Prostate gland (tissue), 2 donors: Measurements from ENCODE around the gene ITGA11.

Source experiments
- POLR2AphosphoS5 ChIP-seq: sonication (generic); formaldehyde crosslinking; IDR thresholded peaks from one replicate; pipeline ENCODE4 v1.6.1; 2017; ENCODE audit warnings: antibody characterized with exemption
- TF ChIP-seq, protein P1 (sequence below), 4 experiments: fragments of 200-600 bp in 2 of 4; fragments of 450-650 bp in 2 of 4; sonication (generic) in 2 of 4; IDR thresholded peaks; 1 replicate in 3 of 4; 2 replicates in 1 of 4; pipeline ENCODE4 v1.5.1; 2016 to 2019; ENCODE audit warnings: antibody characterized with exemption in 4 of 4, mild to moderate bottlenecking in 2 of 4, moderate library complexity in 2 of 4

GRCh38 chr15:68316061-68316804 lies 115.7 kb downstream of the ITGA11 start:
- TF ChIP-seq, protein P1, sequence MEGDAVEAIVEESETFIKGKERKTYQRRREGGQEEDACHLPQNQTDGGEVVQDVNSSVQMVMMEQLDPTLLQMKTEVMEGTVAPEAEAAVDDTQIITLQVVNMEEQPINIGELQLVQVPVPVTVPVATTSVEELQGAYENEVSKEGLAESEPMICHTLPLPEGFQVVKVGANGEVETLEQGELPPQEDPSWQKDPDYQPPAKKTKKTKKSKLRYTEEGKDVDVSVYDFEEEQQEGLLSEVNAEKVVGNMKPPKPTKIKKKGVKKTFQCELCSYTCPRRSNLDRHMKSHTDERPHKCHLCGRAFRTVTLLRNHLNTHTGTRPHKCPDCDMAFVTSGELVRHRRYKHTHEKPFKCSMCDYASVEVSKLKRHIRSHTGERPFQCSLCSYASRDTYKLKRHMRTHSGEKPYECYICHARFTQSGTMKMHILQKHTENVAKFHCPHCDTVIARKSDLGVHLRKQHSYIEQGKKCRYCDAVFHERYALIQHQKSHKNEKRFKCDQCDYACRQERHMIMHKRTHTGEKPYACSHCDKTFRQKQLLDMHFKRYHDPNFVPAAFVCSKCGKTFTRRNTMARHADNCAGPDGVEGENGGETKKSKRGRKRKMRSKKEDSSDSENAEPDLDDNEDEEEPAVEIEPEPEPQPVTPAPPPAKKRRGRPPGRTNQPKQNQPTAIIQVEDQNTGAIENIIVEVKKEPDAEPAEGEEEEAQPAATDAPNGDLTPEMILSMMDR (IDR thresholded peaks at IDR 0.05), result no peak
- no peak for TF ChIP-seq POLR2AphosphoS5
